ENCODE measurements around the gene PWWP2B.

PWWP2B gene

DNA sequence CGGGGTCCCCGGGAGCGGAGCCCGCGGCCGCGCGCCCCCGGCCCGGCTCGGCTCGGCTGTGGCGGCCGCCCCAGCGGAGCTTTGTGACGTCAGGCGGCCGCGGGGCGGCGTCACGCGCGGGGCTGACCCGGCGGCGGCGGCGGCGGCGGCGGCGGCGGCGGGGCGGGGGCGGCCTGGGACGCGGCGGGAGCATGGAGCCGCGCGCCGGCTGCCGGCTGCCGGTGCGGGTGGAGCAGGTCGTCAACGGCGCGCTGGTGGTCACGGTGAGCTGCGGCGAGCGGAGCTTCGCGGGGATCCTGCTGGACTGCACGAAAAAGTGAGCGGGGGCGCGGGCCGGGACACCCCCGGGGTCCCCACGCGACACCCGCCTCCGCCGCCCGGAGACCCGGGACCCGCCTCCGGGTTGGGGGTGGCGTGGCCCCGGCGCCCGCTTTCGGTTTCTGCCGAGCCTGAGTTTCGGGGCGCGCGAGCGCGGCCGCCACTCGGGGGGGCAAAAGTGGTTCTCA is at the start of gene PWWP2B:
Gene PWWP2B (plus strand): TSS at position 165 of the 506 bp plus-strand sequence. CDS start 27 bp downstream, at position 192.
- Histone ChIP-seq H3K4me1 (ENCODE audit: control insufficient read depth, low read length) (peaks cover 31% of the 10 kb centered on the region), H3K27ac (ENCODE audit: low read depth, low read length) (no peak within 1 kb of the TSS), H3K4me3 (ENCODE audit: low read length) (peak within 1 kb of the TSS; percentile 73), H3K27me3 (ENCODE audit: control insufficient read depth, low read length) (peaks cover 8% of the 10 kb centered on the region), H3K79me2 (ENCODE audit: control insufficient read depth, low read length) (peaks cover 3% of the 10 kb centered on the region; the same call in 1 of the 2 replicates), H3K36me3 (ENCODE audit: control insufficient read depth, low read length) (no peaks in the 10 kb centered on the region), H4K20me1 (ENCODE audit: control insufficient read depth, insufficient read depth, low read depth, low read length) (no peaks in the 10 kb centered on the region), H3F3A (ENCODE audit: control insufficient read depth, insufficient read depth) (no peaks in the 10 kb centered on the region), H3K4me2 (ENCODE audit: low read length) (peak within 1 kb of the TSS; percentile 71), H3K9me2 (replicated peaks; ENCODE audit: control insufficient read depth, low read length) (no peaks in the 10 kb centered on the region), H3K9me3 (ENCODE audit: control insufficient read depth, insufficient read depth, low read length) (no peaks in the 10 kb centered on the region; the same call in 1 of the 2 replicates)
- TF ChIP-seq, protein P1, sequence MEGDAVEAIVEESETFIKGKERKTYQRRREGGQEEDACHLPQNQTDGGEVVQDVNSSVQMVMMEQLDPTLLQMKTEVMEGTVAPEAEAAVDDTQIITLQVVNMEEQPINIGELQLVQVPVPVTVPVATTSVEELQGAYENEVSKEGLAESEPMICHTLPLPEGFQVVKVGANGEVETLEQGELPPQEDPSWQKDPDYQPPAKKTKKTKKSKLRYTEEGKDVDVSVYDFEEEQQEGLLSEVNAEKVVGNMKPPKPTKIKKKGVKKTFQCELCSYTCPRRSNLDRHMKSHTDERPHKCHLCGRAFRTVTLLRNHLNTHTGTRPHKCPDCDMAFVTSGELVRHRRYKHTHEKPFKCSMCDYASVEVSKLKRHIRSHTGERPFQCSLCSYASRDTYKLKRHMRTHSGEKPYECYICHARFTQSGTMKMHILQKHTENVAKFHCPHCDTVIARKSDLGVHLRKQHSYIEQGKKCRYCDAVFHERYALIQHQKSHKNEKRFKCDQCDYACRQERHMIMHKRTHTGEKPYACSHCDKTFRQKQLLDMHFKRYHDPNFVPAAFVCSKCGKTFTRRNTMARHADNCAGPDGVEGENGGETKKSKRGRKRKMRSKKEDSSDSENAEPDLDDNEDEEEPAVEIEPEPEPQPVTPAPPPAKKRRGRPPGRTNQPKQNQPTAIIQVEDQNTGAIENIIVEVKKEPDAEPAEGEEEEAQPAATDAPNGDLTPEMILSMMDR (IDR thresholded peaks at IDR 0.05; ENCODE audit: low read depth, low read length, poor library complexity, severe bottlenecking) = no peak
- TF ChIP-seq EZH2phosphoT487 (IDR thresholded peaks at IDR 0.05; ENCODE audit: borderline replicate concordance, low read length) = no peak

DNA sequence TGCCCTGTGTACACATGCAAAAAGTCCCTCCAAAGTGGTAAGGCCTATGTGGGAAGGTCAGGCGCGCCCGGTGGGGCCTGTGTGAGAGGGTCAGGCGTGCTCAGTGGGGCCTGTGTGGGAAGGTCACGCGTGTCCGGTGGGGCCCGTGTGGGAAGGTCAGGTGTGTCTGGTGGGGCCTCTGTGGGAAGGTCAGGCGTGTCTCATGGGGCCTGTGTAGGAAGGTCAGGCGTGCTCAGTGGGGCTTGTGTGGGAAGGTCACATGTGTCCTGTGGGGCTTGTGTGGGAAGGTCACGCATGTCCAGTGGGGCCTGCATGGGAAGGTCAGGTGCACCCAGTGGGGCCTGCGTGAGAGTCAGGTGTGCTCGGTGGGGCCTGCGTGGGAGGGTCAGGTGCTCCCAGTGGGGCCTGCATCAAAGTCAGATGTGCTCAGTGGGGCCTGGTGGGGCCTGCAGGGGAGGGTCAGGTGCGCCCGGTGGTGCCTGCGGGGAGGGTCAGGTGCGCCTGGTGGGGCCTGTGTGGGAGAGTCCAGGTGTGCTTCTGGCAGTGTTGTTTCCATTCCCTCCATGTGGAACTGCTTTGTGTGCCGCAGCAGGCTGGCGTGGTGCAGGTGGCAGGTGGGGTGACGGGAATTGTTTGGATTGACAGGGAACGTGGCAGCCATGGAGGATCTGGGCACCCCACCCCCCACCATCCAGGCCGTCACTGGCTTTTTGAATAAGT is 49.6 kb upstream of the PWWP2B start:
- no peaks in the 10 kb centered on the region for H3K27me3 ChIP-seq (ENCODE audit: control insufficient read depth, low read length)
- no peaks in the 10 kb centered on the region for H4K20me1 ChIP-seq (ENCODE audit: control insufficient read depth, insufficient read depth, low read depth, low read length)
- H3K4me1 ChIP-seq (ENCODE audit: control insufficient read depth, low read length) = no peaks in the 10 kb centered on the region
- no peaks in the 10 kb centered on the region for H3K79me2 ChIP-seq (ENCODE audit: control insufficient read depth, low read length)
- H3K4me2 ChIP-seq (ENCODE audit: low read length) = no peak overlapping the region
- H3F3A ChIP-seq (ENCODE audit: control insufficient read depth, insufficient read depth) = no peaks in the 10 kb centered on the region
- no peak overlapping the region for H3K4me3 ChIP-seq (ENCODE audit: low read length)
- H3K9me3 ChIP-seq (ENCODE audit: control insufficient read depth, insufficient read depth, low read length) = no peaks in the 10 kb centered on the region
- no peaks in the 10 kb centered on the region for H3K9me2 ChIP-seq (replicated peaks; ENCODE audit: control insufficient read depth, low read length)
- H3K36me3 ChIP-seq (ENCODE audit: control insufficient read depth, low read length) = no peaks in the 10 kb centered on the region
- TF ChIP-seq EZH2phosphoT487 (IDR thresholded peaks at IDR 0.05; ENCODE audit: borderline replicate concordance, low read length) = no peak
- TF ChIP-seq, protein P1 (IDR thresholded peaks at IDR 0.05; ENCODE audit: low read depth, low read length, poor library complexity, severe bottlenecking) = no peak
- H3K27ac ChIP-seq (ENCODE audit: low read depth, low read length) = no peak overlapping the region

DNA sequence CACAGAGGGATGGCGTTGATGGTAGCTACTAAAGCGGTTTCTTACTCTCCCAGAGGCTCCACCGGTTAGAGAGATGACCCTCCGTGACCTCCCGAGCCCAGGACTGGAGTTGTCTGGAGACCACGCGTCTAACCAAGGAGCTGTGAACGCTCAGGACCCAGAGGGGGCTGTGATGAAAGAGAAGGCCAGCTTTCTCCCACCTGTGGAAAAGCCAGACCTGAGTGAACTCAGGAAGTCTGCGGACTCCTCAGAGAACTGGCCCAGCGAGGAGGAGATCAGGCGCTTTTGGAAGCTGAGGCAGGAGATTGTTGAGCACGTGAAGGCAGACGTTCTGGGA is 49.1 kb upstream of the PWWP2B start:
- Histone ChIP-seq H3K27me3 (ENCODE audit: control insufficient read depth, low read length) (no peaks in the 10 kb centered on the region), H3F3A (ENCODE audit: control insufficient read depth, insufficient read depth) (no peaks in the 10 kb centered on the region)
- no peak for TF ChIP-seq EZH2phosphoT487 (IDR thresholded peaks at IDR 0.05; ENCODE audit: borderline replicate concordance, low read length)
- TF ChIP-seq, protein P1 (IDR thresholded peaks at IDR 0.05; ENCODE audit: low read depth, low read length, poor library complexity, severe bottlenecking) = no peak

More for the DNA sequence above, 49.1 kb upstream of the PWWP2B start:
- Histone ChIP-seq H3K4me2 (ENCODE audit: low read length) (no peak overlapping the region), H3K9me2 (replicated peaks; ENCODE audit: control insufficient read depth, low read length) (no peaks in the 10 kb centered on the region), H4K20me1 (ENCODE audit: control insufficient read depth, insufficient read depth, low read depth, low read length) (no peaks in the 10 kb centered on the region), H3K4me1 (ENCODE audit: control insufficient read depth, low read length) (no peaks in the 10 kb centered on the region), H3K79me2 (ENCODE audit: control insufficient read depth, low read length) (no peaks in the 10 kb centered on the region), H3K27ac (ENCODE audit: low read depth, low read length) (no peak overlapping the region), H3K4me3 (ENCODE audit: low read length) (no peak overlapping the region), H3K9me3 (ENCODE audit: control insufficient read depth, insufficient read depth, low read length) (no peaks in the 10 kb centered on the region), H3K36me3 (ENCODE audit: control insufficient read depth, low read length) (no peaks in the 10 kb centered on the region)
